GM19463 (cell line): ENCODE results near the gene GCNT1.
"Not testable (repeated sequence)": the region's sequence is repeated elsewhere in the genome, so short reads cannot be mapped to it uniquely, and the experiment has no call there.

Source experiments
- ATAC-seq: cut with Tn5 transposase; IDR thresholded peaks from one replicate; pipeline ENCODE4 v1.9.1; 2021; ENCODE audit warnings: mild to moderate bottlenecking, moderate library complexity; ENCODE audit not compliant: unreplicated experiment

GCNT1 gene

DNA sequence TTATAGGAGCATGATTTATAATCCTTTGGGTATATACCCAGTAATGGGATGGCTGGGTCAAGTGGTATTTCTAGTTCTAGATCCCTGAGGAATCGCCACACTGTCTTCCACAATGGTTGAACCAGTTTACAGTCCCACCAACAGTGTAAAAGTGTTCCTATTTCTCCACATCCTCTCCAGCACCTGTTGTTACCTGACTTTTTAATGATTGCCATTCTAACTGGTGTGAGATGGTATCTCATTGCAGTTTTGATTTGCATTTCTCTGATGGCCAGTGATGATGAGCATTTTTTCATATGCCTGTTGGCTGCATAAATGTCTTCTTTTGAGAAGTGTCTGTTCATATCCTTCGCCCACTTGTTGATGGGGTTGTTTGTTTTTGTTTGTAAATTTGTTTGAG, 20.4 kb downstream of the GCNT1 start:
- not testable (repeated sequence) for ATAC-seq

DNA sequence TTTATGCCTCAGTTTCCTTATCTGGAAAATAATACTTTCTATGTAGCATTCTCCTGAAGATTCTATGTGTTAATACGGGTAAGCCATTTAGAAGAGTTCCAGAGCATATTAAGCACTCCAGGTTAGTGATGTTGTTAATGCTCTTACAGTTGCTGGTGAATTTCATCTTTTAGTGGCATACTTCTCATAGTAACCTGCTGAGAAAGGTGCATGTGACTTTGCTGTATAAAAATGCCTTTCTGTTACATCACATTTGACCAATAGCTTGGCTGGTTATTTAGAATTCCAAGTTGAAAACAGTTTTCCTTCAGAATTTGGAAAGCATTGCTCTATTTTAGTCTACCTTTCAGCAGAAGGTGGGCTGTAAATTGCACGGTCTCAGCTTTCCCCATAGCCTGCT, 27.2 kb downstream of the GCNT1 start:
- no peak for ATAC-seq

DNA sequence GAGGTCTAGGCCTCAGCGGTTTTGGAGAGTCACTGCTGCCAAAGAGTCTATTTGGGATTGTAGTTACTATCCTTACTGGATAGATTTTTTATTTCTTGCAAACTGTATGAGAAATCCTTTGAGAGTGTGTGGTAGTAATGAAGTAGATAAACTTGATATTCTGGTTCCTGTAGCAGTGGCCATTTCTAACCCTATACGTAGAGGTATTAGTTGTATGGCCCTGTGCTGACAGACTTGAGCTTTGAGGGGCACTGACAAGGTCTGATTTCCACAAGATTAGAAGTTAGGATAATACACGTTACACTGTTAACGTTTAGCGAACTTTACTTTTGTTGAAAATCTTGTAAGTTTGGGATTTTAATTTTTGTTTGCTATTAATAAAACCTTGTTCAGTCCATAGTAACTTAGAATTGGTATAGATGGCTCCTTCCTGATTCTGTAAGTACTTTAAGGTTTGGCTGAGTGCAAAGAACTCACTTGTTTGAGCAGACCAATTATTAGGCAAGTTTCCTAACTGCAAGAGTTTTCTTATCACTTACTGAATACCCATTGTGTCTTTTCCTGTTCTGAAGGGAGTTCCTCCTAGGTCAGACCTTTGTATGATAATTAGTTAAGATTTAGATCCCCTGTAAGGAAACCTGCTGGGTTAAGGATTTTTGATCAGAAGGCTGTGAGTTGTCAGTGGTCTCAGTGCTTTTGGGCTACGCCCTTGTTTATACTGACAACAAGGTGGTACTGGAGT, 31.4 kb downstream of the GCNT1 start:
- ATAC-seq, result no peak

DNA sequence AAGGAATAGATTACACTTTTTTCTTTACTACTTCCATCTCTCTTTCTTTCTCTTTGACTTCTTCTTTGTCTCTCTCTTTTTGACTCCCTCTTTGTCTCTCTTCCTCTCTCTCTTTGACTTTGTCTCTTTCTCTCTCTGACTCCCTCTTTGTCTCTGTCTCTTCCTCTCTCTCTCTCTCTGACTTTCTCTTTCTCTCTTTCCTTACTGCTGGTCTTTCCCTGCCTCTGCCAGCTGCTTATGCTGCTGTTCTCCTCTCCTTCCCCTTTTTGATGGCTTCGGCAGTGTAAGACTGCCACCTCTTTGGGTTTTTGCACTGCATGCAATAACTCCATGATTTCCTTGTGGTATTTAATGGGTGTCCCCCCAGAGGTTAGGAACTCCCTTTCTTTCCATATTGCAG, 32.1 kb downstream of the GCNT1 start:
- not testable (repeated sequence) for ATAC-seq

DNA sequence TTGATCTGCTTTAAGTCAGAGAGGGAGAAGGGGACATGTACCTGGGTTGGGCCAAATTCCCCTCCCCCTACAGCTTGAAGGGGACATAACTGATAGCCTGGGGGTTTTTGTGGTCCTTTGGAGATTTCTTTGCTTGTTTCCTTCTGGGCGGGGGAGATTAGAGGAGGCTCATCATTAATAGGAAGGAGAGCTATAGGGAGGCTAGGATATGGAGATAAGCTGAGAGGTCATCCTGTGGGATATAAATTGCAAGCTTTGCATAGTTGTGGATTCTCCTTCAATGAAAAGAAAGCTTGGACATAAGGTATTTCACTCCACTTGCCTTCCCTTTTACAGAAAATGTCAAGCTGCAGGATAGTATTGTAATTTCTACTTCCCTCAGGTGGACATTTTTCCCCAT, 34.5 kb downstream of the GCNT1 start:
- not testable (repeated sequence) for ATAC-seq

DNA sequence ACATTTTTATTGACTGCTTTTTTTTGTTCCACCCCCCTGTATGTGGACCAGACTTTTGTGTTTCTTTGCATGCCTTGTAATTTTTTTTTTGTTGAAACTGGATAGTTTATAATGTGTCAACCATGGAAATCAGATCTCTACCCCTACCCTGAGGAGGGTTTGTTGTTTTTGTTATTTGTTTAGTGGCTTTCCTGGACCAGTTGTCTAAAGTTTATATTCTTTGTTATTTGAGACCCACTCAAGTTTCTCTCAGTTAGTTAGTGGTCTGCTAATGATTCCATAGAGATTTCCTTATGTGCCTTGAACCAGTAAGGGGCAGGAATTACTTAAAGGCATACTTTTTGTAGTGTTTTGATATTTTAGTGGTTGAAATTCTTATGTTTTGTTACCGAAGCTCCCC, 41.1 kb downstream of the GCNT1 start:
- ATAC-seq, result no peak

DNA sequence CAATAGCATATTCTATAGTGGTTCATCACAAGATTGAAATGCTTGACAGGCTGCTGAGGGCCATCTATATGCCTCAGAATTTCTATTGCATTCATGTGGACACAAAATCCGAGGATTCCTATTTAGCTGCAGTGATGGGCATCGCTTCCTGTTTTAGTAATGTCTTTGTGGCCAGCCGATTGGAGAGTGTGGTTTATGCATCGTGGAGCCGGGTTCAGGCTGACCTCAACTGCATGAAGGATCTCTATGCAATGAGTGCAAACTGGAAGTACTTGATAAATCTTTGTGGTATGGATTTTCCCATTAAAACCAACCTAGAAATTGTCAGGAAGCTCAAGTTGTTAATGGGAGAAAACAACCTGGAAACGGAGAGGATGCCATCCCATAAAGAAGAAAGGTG, 43.8 kb downstream of the GCNT1 start:
- ATAC-seq, result no peak

DNA sequence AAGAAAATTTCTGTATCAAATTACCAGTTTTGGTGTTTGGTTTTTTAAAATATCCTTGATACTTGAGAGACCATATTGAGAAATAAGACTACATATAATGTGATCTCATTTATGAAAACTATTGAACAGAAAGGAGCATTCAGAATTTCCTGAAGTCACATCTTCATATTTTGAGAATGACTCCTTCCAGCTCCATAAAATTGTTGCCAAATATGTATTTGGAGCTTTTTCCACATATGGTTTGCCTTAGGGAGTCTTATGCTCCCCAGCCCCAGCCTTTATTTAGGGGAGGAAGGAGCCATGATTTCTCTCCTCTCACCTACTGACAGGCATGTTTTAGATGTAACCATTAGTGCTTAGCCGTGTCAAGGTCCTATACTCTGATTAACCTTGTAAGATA, 51.1 kb downstream of the GCNT1 start:
- ATAC-seq, result no peak

DNA sequence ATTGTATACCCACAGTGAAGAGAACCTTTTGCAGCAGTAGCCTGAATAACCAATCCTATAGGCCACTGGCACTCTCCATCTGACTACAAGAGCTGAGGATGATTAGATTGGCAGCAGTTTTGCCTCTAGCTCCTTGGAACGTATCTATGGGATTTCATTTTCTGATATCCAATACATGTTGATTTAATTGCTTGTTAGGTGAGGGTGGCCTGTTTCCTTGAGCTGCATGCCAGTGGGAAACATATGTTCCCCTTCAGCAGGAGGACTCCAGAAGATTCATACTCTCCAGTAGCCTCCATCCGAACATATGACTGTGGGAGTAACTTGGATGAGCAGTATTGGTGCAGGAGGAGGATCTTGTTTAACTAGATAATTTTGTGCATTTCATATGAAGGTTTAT, 51.5 kb downstream of the GCNT1 start:
- no peak for ATAC-seq

DNA sequence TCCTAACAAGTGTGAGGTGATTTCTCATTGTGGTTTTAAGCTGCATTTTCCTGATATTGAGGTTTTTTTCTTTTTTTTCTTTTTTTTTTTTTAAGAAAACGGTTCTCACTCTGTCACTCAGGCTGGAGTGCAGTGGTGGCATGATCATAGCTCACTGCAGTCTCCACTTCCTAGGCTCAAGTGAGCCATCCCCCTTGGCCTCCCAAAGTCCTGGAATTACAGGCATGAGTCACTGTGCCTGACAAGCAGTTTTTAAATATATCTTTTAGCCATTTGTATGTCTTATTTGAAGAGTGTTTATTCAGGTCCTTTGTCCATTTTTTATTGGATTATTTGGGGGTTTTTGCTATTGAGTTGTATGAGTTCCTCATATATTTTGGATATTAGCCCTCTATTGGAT, 53.8 kb downstream of the GCNT1 start:
- ATAC-seq, result no peak

DNA sequence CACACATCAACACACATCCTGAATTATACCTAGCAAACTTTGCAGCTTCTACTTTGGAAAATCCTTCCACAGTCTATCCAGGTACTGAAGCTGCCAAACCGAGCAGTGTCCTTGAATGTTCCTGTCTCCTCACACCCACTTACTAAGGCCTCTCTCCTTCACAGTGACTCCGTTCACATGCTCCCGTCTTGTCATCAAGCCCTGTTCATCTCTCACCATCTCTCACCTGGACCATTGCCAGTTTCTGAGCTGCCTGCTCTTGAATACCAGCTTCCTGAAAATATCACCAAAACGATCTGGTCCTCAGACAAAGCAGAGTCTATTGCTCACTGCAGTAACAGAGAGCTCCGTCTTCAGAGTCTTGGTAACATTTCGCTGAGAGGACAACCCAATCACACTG, 57.4 kb downstream of the GCNT1 start:
- no peak for ATAC-seq

DNA sequence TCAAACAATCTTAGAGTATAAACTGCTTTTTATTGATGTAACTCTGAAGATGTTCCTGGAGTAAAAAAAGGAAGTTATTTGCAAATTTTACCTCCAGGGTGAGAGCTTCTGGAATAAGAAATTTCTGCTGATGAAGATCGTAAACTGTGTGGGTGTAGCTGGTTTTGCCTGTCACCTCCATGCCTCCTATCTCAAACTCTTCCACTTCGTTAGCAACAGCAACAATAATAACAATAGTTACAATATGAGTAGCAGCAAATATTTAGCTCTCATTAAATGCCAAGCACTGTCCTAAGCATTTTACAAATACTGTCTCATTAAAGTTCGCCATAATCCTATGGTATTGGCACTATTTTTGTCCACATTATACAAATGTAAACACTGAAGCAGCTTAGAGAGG, 57.9 kb downstream of the GCNT1 start:
- ATAC-seq, result no peak

DNA sequence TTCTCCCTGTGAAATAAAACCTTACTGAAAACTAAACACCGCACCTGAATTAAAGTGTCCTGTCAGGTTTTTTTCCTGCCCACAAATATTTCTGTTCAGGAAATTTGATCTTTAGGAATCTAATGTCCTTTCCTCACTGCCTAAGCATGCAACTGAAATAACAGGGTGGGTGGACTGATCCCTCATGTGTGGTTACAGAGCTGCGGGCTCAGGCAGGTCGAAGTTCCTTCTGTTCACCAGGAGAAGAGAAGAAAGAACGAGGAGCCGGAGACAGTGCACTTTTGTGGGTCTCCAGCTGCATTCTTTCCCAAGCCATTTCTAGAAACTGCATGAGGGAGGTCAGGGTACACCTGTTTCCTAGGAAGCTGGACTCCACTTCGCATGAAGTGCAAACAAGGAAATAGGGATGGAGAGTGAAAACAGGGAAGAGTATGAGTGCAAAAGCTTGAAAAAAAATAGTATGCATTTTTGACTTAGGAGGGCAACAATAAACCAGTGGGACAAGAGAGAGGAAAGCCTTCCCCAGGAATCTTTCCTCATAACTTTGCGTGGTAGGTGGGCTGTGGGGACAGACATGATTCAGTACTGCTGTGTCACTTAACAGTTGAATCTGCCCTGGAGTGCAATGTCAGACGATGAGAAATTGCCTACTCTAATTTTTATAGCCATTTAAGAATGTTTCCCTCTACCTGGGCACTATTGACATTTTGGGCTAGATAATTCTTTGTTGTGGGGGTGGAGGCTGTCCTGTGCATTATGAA, 60.3 kb downstream of the GCNT1 start:
- ATAC-seq, result no peak

DNA sequence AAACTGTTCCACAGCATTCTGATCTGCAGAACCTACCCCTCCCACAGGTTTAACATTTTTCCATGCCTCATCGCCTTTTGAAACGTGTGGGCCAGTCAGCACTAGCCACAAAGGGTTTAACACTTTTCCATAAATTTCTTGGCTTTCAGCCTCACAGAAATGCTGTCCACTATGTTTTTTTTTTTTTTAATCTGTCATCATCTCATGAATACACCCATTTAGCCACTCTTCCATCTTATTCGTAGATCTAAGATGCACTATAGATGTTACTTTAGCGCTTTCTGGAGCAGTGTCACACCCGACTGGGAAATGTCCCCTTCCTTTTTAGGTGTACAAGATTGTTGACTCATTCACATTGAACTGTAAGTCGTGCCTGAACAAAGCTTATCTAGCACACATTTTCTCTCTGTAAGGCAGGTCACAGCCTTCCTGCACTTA, 62.3 kb downstream of the GCNT1 start:
- no peak for ATAC-seq

DNA sequence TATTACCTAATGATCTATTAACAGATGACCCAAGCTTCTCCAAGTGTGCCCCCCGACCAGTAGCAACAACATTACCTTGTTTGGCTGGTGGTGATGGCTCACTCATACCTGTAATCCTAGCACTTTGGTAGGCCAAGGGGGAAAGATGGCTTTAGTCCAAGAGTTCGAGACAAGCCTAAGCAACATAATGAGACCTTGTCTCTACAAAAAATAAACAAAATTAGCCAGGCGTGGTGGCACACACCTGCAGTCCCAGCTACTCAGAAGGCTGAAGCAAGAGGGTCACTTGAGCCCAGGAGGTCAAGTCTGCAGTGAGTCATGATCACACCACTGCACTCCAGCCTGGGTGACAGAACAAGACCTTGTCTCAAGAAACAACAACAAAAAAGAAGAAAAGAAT, 62.9 kb downstream of the GCNT1 start:
- ATAC-seq, result no peak

DNA sequence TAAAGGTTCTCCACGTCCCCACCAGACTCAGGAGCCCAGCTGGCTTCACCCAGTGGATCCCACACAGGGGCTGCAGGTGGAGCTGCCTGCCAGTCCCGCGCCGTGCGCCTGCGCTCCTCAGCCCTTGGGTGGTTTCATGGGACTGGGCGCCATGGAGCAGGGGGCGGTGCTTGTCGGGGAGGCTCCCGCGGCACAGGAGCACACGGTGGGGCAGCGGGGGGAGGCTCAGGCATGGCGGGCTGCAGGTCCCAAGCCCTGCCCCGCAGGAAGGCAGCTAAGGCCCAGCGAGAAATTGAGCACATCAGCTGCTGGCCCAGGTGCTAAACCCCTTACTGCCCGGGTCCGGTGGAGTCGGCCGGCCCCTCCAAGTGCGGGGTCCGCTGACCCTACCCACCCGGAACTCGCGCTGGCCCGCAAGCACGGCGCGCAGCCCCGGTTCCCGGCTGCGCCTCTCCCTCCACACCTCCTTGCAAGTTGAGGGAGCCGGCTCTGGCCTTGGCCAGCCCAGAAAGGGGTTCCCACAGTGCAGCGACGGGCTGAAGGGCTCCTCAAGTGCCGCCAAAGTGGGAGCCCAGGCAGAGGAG, 64.7 kb downstream of the GCNT1 start:
- ATAC-seq, result not testable (repeated sequence)

DNA sequence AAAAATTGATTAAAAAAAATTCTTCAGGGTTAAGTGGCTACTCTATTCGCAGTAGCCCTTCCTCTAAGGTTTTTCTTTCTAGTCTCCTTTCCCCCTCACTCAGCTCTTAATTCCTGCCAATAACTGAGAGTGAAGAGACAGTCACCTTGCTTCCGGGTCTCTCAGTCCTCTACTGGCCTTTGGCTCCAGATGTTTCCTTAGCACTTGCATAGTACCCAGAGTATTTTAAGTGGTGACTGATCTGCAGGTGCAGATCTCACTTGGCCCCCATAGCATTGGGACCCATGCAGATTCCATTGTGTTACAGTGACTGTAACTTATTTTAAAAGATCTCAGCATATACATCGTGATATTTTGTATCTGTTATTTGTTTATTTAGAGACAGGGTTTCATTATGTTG, 66.2 kb downstream of the GCNT1 start:
- no peak for ATAC-seq

DNA sequence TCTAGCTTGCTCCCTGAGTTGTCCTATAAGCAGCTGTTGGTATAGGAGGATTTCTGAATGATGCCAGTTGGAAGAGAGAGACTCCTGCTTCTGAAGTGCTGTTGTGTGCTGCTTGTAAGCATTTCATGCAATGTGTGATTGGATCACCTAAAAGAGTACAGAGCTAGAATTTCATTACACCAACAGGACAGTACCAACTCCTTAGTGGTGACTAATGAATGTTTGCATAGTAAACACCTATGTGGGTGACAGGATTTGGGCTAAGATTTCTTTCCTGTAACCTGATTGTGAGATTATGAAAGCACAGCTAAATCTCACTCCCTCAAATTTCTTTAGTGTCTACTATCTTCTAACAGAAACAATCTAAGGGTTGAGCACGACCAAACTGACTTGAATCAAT, 67.0 kb downstream of the GCNT1 start:
- ATAC-seq, result no peak

DNA sequence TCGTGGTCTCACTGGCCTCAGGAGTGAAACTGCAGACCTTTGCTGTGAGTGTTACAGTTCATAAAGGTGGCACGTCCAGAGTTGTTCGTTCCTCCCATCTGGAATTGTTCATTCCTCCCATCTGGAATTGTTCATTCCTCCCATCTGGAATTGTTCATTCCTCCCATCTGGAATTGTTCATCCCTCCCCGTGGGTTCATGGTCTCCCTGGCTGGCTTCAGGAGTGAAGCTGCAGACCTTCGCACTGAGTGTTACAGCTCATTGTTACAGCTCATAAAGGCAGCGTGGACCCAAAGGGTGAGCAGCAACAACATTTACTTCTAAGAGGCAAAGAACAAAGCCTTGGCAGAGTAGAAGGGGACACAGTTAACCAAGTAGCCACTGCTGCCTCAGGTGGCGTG, 69.1 kb downstream of the GCNT1 start:
- no peak for ATAC-seq

DNA sequence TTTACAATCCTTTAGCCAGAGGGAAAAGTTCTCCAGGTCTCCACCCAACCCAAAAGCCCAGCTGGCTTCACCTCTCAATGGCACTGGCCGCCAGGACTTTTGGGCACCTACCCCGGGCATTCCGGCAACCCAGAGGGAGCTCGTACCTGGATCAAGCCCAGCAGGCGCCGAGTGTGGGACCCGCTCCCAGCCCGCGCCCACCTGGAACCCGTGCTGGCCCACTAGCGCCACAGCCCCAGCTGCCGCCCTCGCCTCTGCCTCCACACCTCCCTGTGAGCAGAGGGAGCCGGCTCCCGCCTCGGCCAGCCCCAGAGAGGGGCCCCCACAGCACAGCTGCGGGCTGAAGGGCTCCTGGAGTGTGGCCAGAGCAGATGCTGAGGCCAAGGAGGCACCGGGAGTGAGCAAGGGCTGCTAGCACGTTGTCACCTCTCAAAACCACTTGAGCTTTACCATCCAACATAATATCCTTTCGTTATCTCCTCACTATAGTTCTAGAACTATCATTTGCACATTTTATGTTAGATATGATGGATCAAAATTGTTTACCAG, 69.7 kb downstream of the GCNT1 start:
- ATAC-seq, result no peak

DNA sequence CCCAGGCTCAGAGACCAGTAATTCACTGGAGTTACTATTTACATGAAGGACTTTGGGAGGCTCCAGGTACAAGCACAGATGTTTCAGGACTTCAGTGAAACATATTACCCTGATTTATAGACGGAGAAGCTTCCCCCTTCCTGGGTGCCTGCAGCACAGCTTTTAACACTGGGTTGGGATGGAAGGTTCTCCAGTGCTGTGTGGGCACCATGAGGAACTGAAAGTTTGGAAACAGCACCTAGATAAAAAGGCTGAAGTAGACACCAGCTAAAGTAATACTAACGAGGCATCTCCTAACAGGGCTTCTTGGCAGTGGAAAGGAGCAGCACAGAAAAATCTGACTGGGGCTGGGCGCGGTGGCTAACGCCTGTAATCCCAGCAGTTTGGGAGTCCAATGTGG, 70.7 kb downstream of the GCNT1 start:
- ATAC-seq, result no peak
